GM10266 (cell line): Measurements from ENCODE around the gene SULT4A1.

Source experiments
- DNase-seq: peaks from one replicate; pipeline ENCODE4 v3.0.0; 2012; ENCODE audit errors: extremely low spot score
- CTCF ChIP-seq: IDR thresholded peaks from 2 replicates; pipeline ENCODE4 v1.5.1; 2012; ENCODE audit warnings: mild to moderate bottlenecking, low read depth; ENCODE audit not compliant: control insufficient read depth, insufficient read depth; ENCODE audit errors: missing control alignments

The SULT4A1 gene

GRCh38 chr22:43835736-43836135, 26.6 kb downstream of the SULT4A1 start:
- no peak for DNase-seq
- no peak for TF ChIP-seq CTCF

- DNase-seq: no peak
- TF ChIP-seq CTCF: no peak
Measured at GRCh38 chr22:43835166-43835565, 27.1 kb downstream of the SULT4A1 start.

- no peak for DNase-seq
- no peak for TF ChIP-seq CTCF
Measured at GRCh38 chr22:43833286-43834240, 28.8 kb downstream of the SULT4A1 start.

DNA sequence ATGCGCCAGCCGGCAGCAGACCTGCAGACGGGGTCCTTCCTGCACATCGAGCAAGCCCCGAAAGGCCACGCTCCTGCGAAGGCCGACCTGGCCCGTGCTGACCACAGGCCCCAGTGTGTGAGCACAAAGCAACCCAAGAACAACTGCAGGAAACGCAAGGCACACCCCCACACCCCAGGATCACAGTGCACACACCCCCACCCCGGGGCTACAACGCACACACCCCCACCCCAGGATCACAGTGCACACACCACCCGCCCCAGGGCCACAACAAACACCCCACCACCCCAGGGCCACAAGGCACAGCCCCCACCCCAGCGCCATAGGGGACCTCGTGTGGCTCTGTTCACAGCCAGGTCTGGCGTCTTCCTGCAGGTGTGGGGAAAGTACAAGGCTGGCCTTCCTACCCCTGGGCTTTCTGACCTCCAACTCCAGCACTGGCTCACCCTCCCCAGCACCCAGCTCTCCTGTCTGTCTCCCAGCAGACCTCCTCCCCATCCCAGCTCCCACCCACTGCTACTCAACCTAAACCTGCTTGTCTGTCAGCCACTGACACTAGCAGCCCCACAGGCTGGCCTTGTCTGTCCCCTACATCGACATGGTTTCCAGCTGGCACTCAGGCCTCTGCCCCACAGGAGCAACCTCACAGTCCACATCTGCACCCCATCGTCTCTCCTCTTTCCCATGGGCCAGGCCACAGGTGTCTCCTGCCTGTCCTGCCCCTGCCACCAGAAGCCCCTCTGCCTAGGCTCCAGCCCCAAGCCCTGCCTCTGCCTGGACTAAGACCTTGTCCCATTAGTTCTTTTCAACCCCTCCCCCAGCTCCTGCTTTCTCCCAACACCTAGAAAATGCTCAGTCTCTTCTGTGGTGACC, 29.7 kb downstream of the SULT4A1 start:
- DNase-seq: no peak
- no peak for TF ChIP-seq CTCF

GRCh38 chr22:43831561-43832392, 30.5 kb downstream of the SULT4A1 start:
- no peak for DNase-seq
- TF ChIP-seq CTCF: no peak

GRCh38 chr22:43830931-43831560, 31.3 kb downstream of the SULT4A1 start:
- no peak for TF ChIP-seq CTCF
- no peak for DNase-seq
